Liver (tissue), 9 donors: ENCODE results near the gene MIP. TPM values are rescaled to one million over a fixed set of nuclear protein-coding genes. Genes with fewer than 3 reads are reported as not detected.
A peak's percentile ranks its signal among the peaks of the same experiment; 100 is the strongest.

Source experiments
- DNase-seq: peaks from one replicate; pipeline ENCODE4 v3.0.0-alpha.2; 2017; ENCODE audit warnings: low spot score
- H3K27ac ChIP-seq, 2 donors: one replicate each; pipeline ENCODE4 v1.7.0; 2013; ENCODE audit warnings: inconsistent platforms in 2 of 2, low read length in 2 of 2, control low read depth in 1 of 2, low read depth in 1 of 2, mild to moderate bottlenecking in 1 of 2
- H3K27me3 ChIP-seq, 4 donors: one replicate each; pipeline versions ENCODE4 v1.6.1 to v1.7.0; 2013; ENCODE audit warnings: low read length in 3 of 4, inconsistent platforms in 1 of 4, mild to moderate bottlenecking in 1 of 4, moderate library complexity in 1 of 4; ENCODE audit not compliant: control insufficient read depth in 4 of 4, insufficient read depth in 4 of 4
- H3K36me3 ChIP-seq, 4 donors: one replicate each; pipeline versions ENCODE4 v1.6.1 to v1.7.0; 2013; ENCODE audit warnings: low read length in 3 of 4, mild to moderate bottlenecking in 3 of 4, low read depth in 1 of 4, moderate library complexity in 1 of 4; ENCODE audit not compliant: control insufficient read depth in 4 of 4, insufficient read depth in 3 of 4
- H3K4me1 ChIP-seq, 4 donors: one replicate each; pipeline versions ENCODE4 v1.6.1 to v1.7.0; 2013; ENCODE audit warnings: low read length in 3 of 4, mild to moderate bottlenecking in 3 of 4, moderate library complexity in 1 of 4; ENCODE audit not compliant: control insufficient read depth in 4 of 4, insufficient read depth in 4 of 4
- H3K4me3 ChIP-seq, 3 donors: one replicate each; pipeline versions ENCODE4 v1.6.1 to v1.7.0; 2013; ENCODE audit warnings: low read length in 3 of 3, control low read depth in 1 of 3, low read depth in 1 of 3, mild to moderate bottlenecking in 1 of 3
- H3K9ac ChIP-seq, 2 donors: one replicate each; pipeline ENCODE4 v1.7.0; 2013; ENCODE audit warnings: low read length in 2 of 2, mild to moderate bottlenecking in 2 of 2, moderate library complexity in 2 of 2, control low read depth in 1 of 2, low read depth in 1 of 2
- H3K9me3 ChIP-seq, 4 donors: one replicate each; pipeline versions ENCODE4 v1.6.1 to v1.7.0; 2013; ENCODE audit warnings: low read length in 3 of 4; ENCODE audit not compliant: control insufficient read depth in 4 of 4
- EGR1 ChIP-seq, 2 donors: IDR thresholded peaks; 2 replicates each; pipeline ENCODE4 v1.6.1; 2016 to 2018; ENCODE audit warnings: antibody characterized with exemption in 2 of 2, low read depth in 2 of 2
- FOXA1 ChIP-seq: IDR thresholded peaks from 2 replicates; pipeline ENCODE4 v1.6.1; 2016; ENCODE audit warnings: antibody characterized with exemption
- FOXA2 ChIP-seq: IDR thresholded peaks from 2 replicates; pipeline ENCODE4 v1.6.1; 2016; ENCODE audit warnings: antibody characterized with exemption
- GABPA ChIP-seq, 2 donors: IDR thresholded peaks in 1 of 2; conservative IDR thresholded peaks in 1 of 2; 2 replicates each; pipeline ENCODE4 v1.6.1; 2016; ENCODE audit warnings: antibody characterized with exemption in 2 of 2, mild to moderate bottlenecking in 1 of 2, moderate library complexity in 1 of 2
- HNF4A ChIP-seq, 2 donors: conservative IDR thresholded peaks; 2 replicates each; pipeline ENCODE4 v1.6.1; 2016; ENCODE audit warnings: antibody characterized with exemption in 2 of 2, mild to moderate bottlenecking in 2 of 2
- HNF4G ChIP-seq: IDR thresholded peaks from 2 replicates; pipeline ENCODE4 v1.6.1; 2016; ENCODE audit warnings: antibody characterized with exemption
- JUND ChIP-seq, 2 donors: IDR thresholded peaks; 2 replicates each; pipeline ENCODE4 v1.6.1; 2016; ENCODE audit warnings: antibody characterized with exemption in 2 of 2
- NR2F2 ChIP-seq: IDR thresholded peaks from 2 replicates; pipeline ENCODE4 v1.6.1; 2016; ENCODE audit warnings: antibody characterized with exemption
- RAD21 ChIP-seq, 2 donors: IDR thresholded peaks; 2 replicates each; pipeline ENCODE4 v1.6.1; 2016; ENCODE audit warnings: antibody characterized with exemption in 2 of 2, mild to moderate bottlenecking in 2 of 2
- RXRA ChIP-seq, 2 donors: IDR thresholded peaks; 2 replicates each; pipeline ENCODE4 v1.6.1; 2017 to 2018; ENCODE audit warnings: antibody characterized with exemption in 2 of 2, mild to moderate bottlenecking in 1 of 2
- SP1 ChIP-seq: IDR thresholded peaks from 2 replicates; pipeline ENCODE4 v1.6.1; 2018; ENCODE audit warnings: antibody characterized with exemption, mild to moderate bottlenecking
- TAF1 ChIP-seq: conservative IDR thresholded peaks from 2 replicates; pipeline ENCODE4 v1.6.1; 2016; ENCODE audit warnings: antibody characterized with exemption, mild to moderate bottlenecking
- YY1 ChIP-seq: IDR thresholded peaks from 2 replicates; pipeline ENCODE4 v1.6.1; 2016; ENCODE audit warnings: antibody characterized with exemption, mild to moderate bottlenecking
- WGBS: extraction: QIAGEN DNeasy Blood & Tissue Kit; methylation state at CpG from one replicate; pipeline ENCODE4 v1.1.7; 2013; 5-methylcytosine and 5-hydroxymethylcytosine counted together
- polyA plus RNA-seq, 2 donors: library from polyadenylated mRNA; stranded (reverse) in 1 of 2; unstranded in 1 of 2; fragments of 200-250 nt in 1 of 2; fragments of >200 nt in 1 of 2; fragmentation: Nextera tagmentation in 1 of 2; extraction: Ambion mirVana in 1 of 2; gene quantifications; one replicate each; pipeline versions ENCODE4 v1.2.1 to v1.2.3, GENCODE V29; 2013 to 2015
- total RNA-seq, 2 donors: library from RNA; depleted of rRNA; stranded (reverse); fragments of >200 nt; gene quantifications; one replicate each; pipeline ENCODE4 v1.2.3, GENCODE V29; 2014
- TF ChIP-seq, protein P1 (sequence below): IDR thresholded peaks from 2 replicates; pipeline ENCODE4 v1.6.1; 2016; ENCODE audit warnings: antibody characterized with exemption, mild to moderate bottlenecking
- TF ChIP-seq, protein P2 (sequence below): IDR thresholded peaks from 2 replicates; pipeline ENCODE4 v1.6.1; 2016; ENCODE audit warnings: antibody characterized with exemption
- TF ChIP-seq, protein P3 (sequence below): fragments of 150-350 bp; IDR thresholded peaks from 2 replicates; pipeline ENCODE4 v1.5.1; 2017; ENCODE audit warnings: improper control_type of control experiment, low read depth, low read length; ENCODE audit not compliant: missing input control
- TF ChIP-seq, protein P4 (sequence below): IDR thresholded peaks from 2 replicates; pipeline ENCODE4 v1.6.1; 2016; ENCODE audit warnings: antibody characterized with exemption
- donor health status: healthy.
- donor health status: healthy.
- donor health status: healthy.
- donor health status: healthy.
- donor health status: healthy.

The MIP gene
- total and polyA plus RNA-seq, 4 donors: 0.09 to 0.60 (median 0.39) TPM

DNA sequence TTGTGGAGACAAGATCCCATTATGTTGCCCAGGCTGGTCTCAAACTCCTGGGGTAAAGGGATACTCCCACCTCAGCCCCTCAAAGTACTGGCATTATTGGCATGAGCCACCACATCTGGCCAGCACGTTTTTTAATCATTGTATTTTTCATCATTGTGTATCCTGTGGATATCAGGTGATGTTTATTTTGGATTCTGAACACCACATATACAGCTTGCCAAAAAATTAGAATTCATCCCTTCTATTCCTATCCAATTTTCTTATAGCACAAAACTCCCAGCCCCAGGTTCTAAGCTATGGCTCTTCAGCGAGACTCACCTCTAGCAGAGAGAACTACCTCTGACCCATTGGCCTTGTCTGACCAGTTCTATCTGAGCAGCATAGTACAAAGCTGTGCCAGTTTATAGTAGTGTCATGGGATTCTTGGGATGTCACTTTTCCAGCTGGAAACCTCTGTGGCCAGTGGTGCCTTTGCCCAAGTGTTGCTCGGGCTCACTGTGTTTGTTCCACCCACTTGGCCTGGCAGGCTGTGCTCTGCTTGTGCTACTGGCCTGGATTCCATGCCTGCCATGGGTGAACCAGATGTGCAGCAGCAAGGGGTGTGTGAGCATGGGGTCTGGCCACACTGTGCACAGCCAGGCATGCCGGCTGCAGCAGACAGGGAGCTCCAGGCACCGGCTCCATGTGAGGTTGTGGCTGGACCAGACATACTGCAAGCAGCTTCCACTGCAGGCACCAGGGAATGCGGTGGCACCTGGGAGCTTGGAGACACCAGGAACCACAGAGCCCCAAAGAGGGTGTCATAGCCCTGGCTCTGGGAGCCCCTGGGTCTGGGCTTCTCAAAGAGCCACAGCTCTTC is 42.4 kb downstream of the MIP start:
- no peak overlapping the region for H3K4me3 ChIP-seq
- 67% methylated on average over 6 of the region's 6 CpGs for WGBS
- no peak for TF ChIP-seq NR2F2
- TF ChIP-seq HNF4A (conservative IDR thresholded peaks at IDR 0.05): peak; percentile 9 to 36
- no peak for TF ChIP-seq GABPA (IDR thresholded peaks at IDR 0.05 in 1 of 2, conservative IDR thresholded peaks at IDR 0.05 in 1 of 2)
- TF ChIP-seq, protein P1, sequence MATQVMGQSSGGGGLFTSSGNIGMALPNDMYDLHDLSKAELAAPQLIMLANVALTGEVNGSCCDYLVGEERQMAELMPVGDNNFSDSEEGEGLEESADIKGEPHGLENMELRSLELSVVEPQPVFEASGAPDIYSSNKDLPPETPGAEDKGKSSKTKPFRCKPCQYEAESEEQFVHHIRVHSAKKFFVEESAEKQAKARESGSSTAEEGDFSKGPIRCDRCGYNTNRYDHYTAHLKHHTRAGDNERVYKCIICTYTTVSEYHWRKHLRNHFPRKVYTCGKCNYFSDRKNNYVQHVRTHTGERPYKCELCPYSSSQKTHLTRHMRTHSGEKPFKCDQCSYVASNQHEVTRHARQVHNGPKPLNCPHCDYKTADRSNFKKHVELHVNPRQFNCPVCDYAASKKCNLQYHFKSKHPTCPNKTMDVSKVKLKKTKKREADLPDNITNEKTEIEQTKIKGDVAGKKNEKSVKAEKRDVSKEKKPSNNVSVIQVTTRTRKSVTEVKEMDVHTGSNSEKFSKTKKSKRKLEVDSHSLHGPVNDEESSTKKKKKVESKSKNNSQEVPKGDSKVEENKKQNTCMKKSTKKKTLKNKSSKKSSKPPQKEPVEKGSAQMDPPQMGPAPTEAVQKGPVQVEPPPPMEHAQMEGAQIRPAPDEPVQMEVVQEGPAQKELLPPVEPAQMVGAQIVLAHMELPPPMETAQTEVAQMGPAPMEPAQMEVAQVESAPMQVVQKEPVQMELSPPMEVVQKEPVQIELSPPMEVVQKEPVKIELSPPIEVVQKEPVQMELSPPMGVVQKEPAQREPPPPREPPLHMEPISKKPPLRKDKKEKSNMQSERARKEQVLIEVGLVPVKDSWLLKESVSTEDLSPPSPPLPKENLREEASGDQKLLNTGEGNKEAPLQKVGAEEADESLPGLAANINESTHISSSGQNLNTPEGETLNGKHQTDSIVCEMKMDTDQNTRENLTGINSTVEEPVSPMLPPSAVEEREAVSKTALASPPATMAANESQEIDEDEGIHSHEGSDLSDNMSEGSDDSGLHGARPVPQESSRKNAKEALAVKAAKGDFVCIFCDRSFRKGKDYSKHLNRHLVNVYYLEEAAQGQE: no peak
- TF ChIP-seq TAF1: no peak
- TF ChIP-seq FOXA2: no peak
- TF ChIP-seq HNF4G: no peak
- TF ChIP-seq FOXA1: no peak
- no peak for TF ChIP-seq YY1
- TF ChIP-seq, protein P2, sequence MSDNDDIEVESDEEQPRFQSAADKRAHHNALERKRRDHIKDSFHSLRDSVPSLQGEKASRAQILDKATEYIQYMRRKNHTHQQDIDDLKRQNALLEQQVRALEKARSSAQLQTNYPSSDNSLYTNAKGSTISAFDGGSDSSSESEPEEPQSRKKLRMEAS: no peak
- no peak for TF ChIP-seq JUND (IDR thresholded peaks at IDR 0.05)
- TF ChIP-seq RXRA (IDR thresholded peaks at IDR 0.05): peak; percentile 57 to 58
- TF ChIP-seq RAD21 (IDR thresholded peaks at IDR 0.05): peak in 1 of 2 donors; percentile 19
- TF ChIP-seq SP1: peak; percentile 17
- TF ChIP-seq, protein P3, sequence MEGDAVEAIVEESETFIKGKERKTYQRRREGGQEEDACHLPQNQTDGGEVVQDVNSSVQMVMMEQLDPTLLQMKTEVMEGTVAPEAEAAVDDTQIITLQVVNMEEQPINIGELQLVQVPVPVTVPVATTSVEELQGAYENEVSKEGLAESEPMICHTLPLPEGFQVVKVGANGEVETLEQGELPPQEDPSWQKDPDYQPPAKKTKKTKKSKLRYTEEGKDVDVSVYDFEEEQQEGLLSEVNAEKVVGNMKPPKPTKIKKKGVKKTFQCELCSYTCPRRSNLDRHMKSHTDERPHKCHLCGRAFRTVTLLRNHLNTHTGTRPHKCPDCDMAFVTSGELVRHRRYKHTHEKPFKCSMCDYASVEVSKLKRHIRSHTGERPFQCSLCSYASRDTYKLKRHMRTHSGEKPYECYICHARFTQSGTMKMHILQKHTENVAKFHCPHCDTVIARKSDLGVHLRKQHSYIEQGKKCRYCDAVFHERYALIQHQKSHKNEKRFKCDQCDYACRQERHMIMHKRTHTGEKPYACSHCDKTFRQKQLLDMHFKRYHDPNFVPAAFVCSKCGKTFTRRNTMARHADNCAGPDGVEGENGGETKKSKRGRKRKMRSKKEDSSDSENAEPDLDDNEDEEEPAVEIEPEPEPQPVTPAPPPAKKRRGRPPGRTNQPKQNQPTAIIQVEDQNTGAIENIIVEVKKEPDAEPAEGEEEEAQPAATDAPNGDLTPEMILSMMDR: no peak
- no peaks in the 10 kb centered on the region for H3K9me3 ChIP-seq
- H3K9ac ChIP-seq: no peak overlapping the region
- H3K4me1 ChIP-seq: peaks cover 2 to 18% (median 8%) of the 10 kb centered on the region in 4 donors
- no peaks in the 10 kb centered on the region for H3K36me3 ChIP-seq
- no peak overlapping the region for H3K27ac ChIP-seq
- no peaks in the 10 kb centered on the region for H3K27me3 ChIP-seq
- DNase-seq: no peak

DNA sequence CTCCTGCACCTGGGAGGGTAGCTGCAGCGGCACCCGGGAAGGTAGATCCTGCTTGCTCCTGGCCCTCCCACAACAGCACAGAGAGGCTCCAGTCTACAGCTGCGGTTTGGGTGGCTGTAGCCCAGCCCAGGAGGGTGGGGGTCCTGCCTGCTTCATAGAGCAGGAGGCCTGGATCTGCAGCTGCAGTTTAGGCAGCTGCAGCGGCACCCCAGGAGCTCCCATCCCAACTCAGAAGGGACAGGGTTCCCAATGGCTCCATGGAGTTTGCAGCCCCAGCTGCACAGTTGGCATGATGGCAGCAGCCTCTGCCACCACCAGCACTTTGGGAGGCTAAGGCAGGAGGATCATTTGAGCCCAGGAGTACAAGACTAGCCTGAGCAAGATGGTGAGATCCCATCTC is 43.7 kb downstream of the MIP start:
- no peaks in the 10 kb centered on the region for H3K36me3 ChIP-seq
- DNase-seq: no peak
- TF ChIP-seq YY1: no peak
- TF ChIP-seq TAF1: no peak
- TF ChIP-seq FOXA1: no peak
- TF ChIP-seq FOXA2: no peak
- TF ChIP-seq, protein P1: no peak
- no peak for TF ChIP-seq GABPA (IDR thresholded peaks at IDR 0.05 in 1 of 2, conservative IDR thresholded peaks at IDR 0.05 in 1 of 2)
- no peak for TF ChIP-seq HNF4G
- no peak for TF ChIP-seq NR2F2
- TF ChIP-seq, protein P4, sequence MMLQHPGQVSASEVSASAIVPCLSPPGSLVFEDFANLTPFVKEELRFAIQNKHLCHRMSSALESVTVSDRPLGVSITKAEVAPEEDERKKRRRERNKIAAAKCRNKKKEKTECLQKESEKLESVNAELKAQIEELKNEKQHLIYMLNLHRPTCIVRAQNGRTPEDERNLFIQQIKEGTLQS: no peak
- no peak for TF ChIP-seq SP1
- no peak for TF ChIP-seq HNF4A (conservative IDR thresholded peaks at IDR 0.05)
- TF ChIP-seq, protein P2: no peak
- TF ChIP-seq EGR1 (IDR thresholded peaks at IDR 0.05; ENCODE audit: low read depth in 2 of 2): no peak
- TF ChIP-seq, protein P3: no peak
- no peak for TF ChIP-seq RXRA (IDR thresholded peaks at IDR 0.05)

More for the DNA sequence above, 43.7 kb downstream of the MIP start:
- Histone ChIP-seq H3K27ac (no peak overlapping the region), H3K4me3 (no peak overlapping the region), H3K27me3 (no peaks in the 10 kb centered on the region), H3K9ac (no peak overlapping the region), H3K4me1 (peaks cover 2 to 18% (median 6%) of the 10 kb centered on the region in 4 donors), H3K9me3 (no peaks in the 10 kb centered on the region)
- 96% methylated on average over 4 of the region's 4 CpGs for WGBS
